Measurements from ENCODE around the gene TRIM2. TPM values are rescaled to one million over a fixed set of nuclear protein-coding genes. Genes with fewer than 3 reads are reported as not detected.

The TRIM2 gene
- total RNA-seq, 1 experiment from 2014 or later = 87.0 TPM

- Histone ChIP-seq H3K4me2 (no peak overlapping the region), H3K36me3 (ENCODE audit: low read depth) (peaks cover 5% of the 10 kb centered on the region; the same call in 1 of the 2 replicates), H3K27ac (no peak overlapping the region), H4K20me1 (ENCODE audit: insufficient read depth) (0 out of 2 replicates have a peak, but pooled peaks cover 4% of the 10 kb centered on the region), H3F3A (ENCODE audit: insufficient read depth, low read depth) (no peaks in the 10 kb centered on the region), H3K9me3 (ENCODE audit: insufficient read depth, low read depth) (no peaks in the 10 kb centered on the region), H3K9me2 (ENCODE audit: insufficient read depth) (no peaks in the 10 kb centered on the region), H3K79me2 (ENCODE audit: low read depth) (no peaks in the 10 kb centered on the region; the same call in 1 of the 2 replicates), H2AFZ (no peak overlapping the region), H3K4me3 (no peak overlapping the region), H3K27me3 (ENCODE audit: insufficient read depth, low read depth) (no peaks in the 10 kb centered on the region), H3K4me1 (replicated peaks; ENCODE audit: insufficient read depth) (no peaks in the 10 kb centered on the region)
- CTCF ChIA-PET = no interaction called here
- BruUV-seq (replicated peaks) = no TSS peak
- intact Hi-C loops (cut with micrococcal nuclease; ENCODE audit: unreplicated experiment) = no loop called here
- TF ChIP-seq EZH2 (IDR thresholded peaks at IDR 0.05; ENCODE audit: low read depth) (no peak), CTCF (conservative IDR thresholded peaks at IDR 0.05) (no peak)
- DNase-seq = no peak
- POLR2A ChIA-PET (ENCODE audit: unreplicated experiment) = no interaction called here
Observed at GRCh38 chr4:153261914-153262313, 57.7 kb downstream of the TRIM2 start.

- Histone ChIP-seq H2AFZ (no peak overlapping the region), H3K9me3 (ENCODE audit: insufficient read depth, low read depth) (no peaks in the 10 kb centered on the region), H3K4me2 (no peak overlapping the region), H3K79me2 (ENCODE audit: low read depth) (0 out of 2 replicates have a peak, but pooled peaks cover 6% of the 10 kb centered on the region), H3K4me1 (replicated peaks; ENCODE audit: insufficient read depth) (no peaks in the 10 kb centered on the region), H4K20me1 (ENCODE audit: insufficient read depth) (no peaks in the 10 kb centered on the region), H3K27ac (no peak overlapping the region), H3K27me3 (ENCODE audit: insufficient read depth, low read depth) (no peaks in the 10 kb centered on the region), H3K4me3 (no peak overlapping the region), H3F3A (ENCODE audit: insufficient read depth, low read depth) (no peaks in the 10 kb centered on the region), H3K36me3 (ENCODE audit: low read depth) (peaks cover 5% of the 10 kb centered on the region; the same call in 1 of the 2 replicates), H3K9me2 (ENCODE audit: insufficient read depth) (no peaks in the 10 kb centered on the region)
- DNase-seq = no peak
- no TSS peak for BruUV-seq (replicated peaks)
- TF ChIP-seq CTCF (conservative IDR thresholded peaks at IDR 0.05) (no peak), EZH2 (IDR thresholded peaks at IDR 0.05; ENCODE audit: low read depth) (no peak)
- ChIA-PET CTCF (no interaction called here), POLR2A (ENCODE audit: unreplicated experiment) (no interaction called here)
- intact Hi-C loops (cut with micrococcal nuclease; ENCODE audit: unreplicated experiment) = no loop called here
Observed at GRCh38 chr4:153265306-153266047, 61.2 kb downstream of the TRIM2 start.

- no peak overlapping the region for H3K27ac ChIP-seq
- no peaks in the 10 kb centered on the region for H3K27me3 ChIP-seq (ENCODE audit: insufficient read depth, low read depth)
- TF ChIP-seq EZH2 (IDR thresholded peaks at IDR 0.05; ENCODE audit: low read depth) = no peak
- no peak for TF ChIP-seq CTCF (conservative IDR thresholded peaks at IDR 0.05)
- H3K79me2 ChIP-seq (ENCODE audit: low read depth) = 0 out of 2 replicates have a peak, but pooled peaks cover 6% of the 10 kb centered on the region
- no peak for DNase-seq
- H3K4me2 ChIP-seq = no peak overlapping the region
- no peak overlapping the region for H2AFZ ChIP-seq
- H3K9me2 ChIP-seq (ENCODE audit: insufficient read depth) = no peaks in the 10 kb centered on the region
- peaks cover 5% of the 10 kb centered on the region; the same call in 1 of the 2 replicates for H3K36me3 ChIP-seq (ENCODE audit: low read depth)
- H3K9me3 ChIP-seq (ENCODE audit: insufficient read depth, low read depth) = no peaks in the 10 kb centered on the region
- H3K4me1 ChIP-seq (replicated peaks; ENCODE audit: insufficient read depth) = no peaks in the 10 kb centered on the region
- no peaks in the 10 kb centered on the region for H4K20me1 ChIP-seq (ENCODE audit: insufficient read depth)
- intact Hi-C loops (cut with micrococcal nuclease; ENCODE audit: unreplicated experiment) = no loop called here
- H3F3A ChIP-seq (ENCODE audit: insufficient read depth, low read depth) = no peaks in the 10 kb centered on the region
- ChIA-PET POLR2A (ENCODE audit: unreplicated experiment) (no interaction called here), CTCF (no interaction called here)
- H3K4me3 ChIP-seq = no peak overlapping the region
- BruUV-seq (replicated peaks) = no TSS peak
Observed at GRCh38 chr4:153266988-153267387, 62.7 kb downstream of the TRIM2 start.

All from PC-9 (cell line).